RKO (cell line): ENCODE results near the gene SERPIND1.

Experiments used
- DNase-seq: peaks from one replicate; pipeline ENCODE4 v3.0.0-alpha.2; 2016; ENCODE audit warnings: low spot score

SERPIND1 gene

GRCh38 chr22:20792966-20793728 lies 19.2 kb downstream of the SERPIND1 start:
- no peak for DNase-seq

- DNase-seq, result no peak
These were observed 20.1 kb downstream of the SERPIND1 start for GRCh38 chr22:20793748-20794649.

GRCh38 chr22:20794650-20795413 lies 20.9 kb downstream of the SERPIND1 start:
- DNase-seq, result no peak

- DNase-seq, result no peak
These were observed 22.8 kb downstream of the SERPIND1 start for GRCh38 chr22:20796731-20797130.

GRCh38 chr22:20798218-20798617 lies 24.3 kb downstream of the SERPIND1 start:
- DNase-seq, result no peak

DNA sequence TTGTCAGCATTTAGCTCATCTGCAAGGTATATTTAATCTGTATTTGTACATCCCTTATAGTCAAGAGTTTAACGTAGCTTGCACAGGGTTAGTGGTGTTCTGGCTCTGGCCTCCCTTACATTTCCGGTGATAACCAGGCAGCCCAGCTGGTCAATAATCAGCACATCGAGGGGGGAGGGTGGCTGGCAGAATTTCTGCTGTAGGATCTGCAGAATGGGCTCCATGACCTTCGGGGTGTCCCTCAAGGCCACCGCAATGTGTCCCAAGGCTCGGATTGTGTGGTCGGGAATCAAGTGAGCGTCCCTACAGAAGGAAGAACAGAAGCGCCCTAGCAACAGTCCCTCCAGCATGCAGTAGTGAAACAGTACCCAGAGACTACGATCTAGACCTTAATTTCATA lies 25.1 kb downstream of the SERPIND1 start:
- no peak for DNase-seq

DNA sequence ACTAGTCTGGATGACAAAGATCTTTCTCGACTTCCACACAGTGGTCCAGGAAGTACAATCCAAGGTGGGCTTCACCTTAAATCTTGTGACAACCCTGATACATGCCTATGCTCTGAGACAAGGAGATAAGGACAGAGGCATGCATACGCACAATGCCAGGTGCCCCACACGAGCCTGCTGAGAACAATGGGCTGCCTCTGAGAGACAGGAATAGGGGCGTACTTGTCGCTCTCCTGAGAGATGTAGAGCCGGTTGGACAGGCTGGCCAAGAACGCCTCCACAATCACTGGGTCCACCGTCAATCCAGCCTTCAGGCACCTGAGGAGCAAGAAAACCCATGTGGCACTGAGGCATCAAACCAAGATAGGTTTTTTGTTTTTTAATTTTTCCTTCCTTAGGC lies 25.5 kb downstream of the SERPIND1 start:
- DNase-seq, result no peak

GRCh38 chr22:20802452-20802851 lies 28.5 kb downstream of the SERPIND1 start:
- no peak for DNase-seq

GRCh38 chr22:20802922-20803553 lies 29.1 kb downstream of the SERPIND1 start:
- DNase-seq, result no peak

DNA sequence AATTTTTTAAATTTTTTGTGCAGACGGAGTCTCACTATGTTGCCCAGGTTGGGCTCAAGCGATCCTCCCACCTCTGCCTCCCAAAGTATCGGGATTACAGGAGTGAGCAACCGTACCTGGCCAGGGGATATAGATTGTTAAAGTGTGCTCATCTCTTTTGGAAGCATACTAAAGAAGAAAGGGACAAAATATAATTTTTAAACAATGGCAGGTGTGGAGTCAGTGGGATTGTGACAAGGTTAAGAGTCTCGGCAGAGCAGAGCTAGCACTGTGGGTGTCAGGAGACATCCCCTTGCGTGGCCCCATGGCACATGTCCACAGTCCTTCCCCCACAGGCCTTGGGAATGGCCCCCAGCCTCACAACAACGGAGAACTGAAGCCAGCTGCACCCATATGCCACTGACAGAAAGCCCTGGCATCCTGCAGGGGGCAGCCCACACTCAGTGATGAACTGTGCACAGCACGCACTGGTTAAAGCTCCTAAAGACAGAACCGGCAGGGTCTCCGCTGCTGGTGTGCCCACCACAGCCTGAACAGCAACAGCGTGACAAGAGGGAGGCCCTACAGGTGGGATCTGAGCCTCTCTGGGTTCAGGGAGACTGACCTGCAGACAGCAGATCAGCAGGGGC lies 29.9 kb downstream of the SERPIND1 start:
- peak; percentile 12 for DNase-seq

GRCh38 chr22:20804650-20805049 lies 30.7 kb downstream of the SERPIND1 start:
- DNase-seq, result no peak

DNA sequence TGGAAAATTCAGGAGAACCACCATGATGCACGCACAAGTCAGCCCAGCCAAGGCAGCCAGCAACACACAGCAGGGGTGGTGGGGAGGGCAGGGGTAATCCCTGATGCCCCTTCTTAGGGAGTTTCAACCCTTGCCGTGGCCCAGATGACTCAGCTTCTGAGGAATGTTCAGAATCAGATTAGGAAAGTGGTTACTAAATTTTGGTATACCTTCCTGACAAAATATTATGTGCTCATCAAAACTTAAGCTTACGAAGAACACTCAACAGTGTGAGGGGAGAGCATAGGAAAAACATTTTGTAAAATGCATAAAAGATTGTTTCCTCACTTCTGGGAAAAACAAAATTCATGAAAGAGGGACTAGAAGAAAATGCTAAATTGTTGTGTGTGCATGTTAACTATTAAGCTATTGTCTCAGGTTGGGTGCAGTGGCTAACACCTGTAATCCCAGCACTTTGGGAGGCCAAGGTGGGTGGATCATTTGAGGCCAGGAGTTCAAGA lies 32.1 kb downstream of the SERPIND1 start:
- no peak for DNase-seq

DNA sequence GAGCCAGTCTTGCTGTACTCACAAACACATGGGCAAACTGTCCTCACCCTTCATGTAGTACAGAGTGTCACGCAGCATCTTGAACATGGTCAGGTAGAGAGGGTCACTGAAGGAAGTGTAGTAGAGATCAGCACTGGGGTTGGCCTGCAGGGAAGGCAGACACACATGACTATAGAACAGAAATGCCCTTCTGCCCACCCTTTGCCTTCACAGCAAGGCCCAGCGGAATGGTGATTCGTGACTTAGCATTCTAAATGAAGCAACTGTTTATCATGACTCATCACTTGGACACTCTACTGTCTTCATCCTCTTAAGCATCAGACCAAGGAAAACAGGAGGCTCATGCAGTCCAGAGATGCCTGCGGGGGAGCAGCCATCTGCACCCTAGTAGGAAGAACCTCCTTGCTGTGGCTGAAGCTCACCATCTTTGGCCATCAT lies 33.4 kb downstream of the SERPIND1 start:
- peak; percentile 69 for DNase-seq

GRCh38 chr22:20808844-20809243 lies 34.9 kb downstream of the SERPIND1 start:
- no peak for DNase-seq

- DNase-seq, result no peak
These were observed 35.7 kb downstream of the SERPIND1 start for GRCh38 chr22:20809538-20810185.

- no peak for DNase-seq
These were observed 36.7 kb downstream of the SERPIND1 start for GRCh38 chr22:20810645-20811044.

DNA sequence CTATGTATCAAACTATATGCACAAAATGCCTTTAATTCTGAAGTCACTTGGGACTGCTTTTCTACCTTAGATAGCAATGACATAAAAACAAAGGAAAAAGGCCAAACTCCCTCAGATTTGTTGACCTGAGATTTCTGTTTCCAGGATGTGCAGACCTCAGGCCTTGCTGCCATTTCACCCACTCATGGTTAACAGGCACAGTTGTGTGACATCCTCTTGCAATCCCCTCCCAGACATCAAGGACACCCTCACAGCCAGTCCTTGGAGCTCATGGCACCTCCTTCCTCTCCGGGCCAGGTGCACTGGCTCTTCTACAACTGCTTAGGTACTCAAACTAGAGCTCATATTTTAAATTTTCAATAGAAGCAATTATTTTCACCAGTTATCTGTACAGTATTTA lies 37.3 kb downstream of the SERPIND1 start:
- DNase-seq, result no peak

DNA sequence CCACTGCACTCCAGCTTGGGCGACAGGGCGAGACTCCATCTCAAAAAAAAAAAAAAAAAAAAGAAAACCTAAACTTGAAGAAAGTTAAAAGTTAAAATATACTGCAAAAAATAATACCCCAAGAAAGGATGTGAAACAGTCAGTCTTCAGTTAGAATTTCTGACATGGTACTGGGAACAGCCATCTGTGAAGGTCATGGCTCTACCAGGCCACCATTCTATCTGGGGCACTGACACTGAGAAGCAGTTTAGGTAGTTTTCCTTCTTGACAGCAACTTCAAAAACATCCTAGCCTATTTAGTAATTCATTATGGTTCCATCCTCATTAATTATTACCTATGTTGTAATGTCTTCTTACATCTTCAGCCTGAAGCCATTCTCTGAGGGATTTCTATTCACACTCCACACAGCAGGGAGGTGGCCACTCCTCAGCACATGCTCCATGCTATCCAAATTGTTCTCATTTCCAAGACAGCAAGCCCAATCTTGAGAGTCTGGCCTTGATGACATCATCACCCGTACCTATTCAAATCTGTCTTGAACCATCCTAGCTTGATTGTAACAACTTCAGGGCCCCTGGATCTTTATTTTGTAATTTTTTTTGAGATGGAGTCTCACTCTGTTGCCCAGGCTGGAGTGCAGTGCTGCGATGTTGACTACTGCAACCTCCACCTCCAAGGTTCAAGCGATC lies 38.2 kb downstream of the SERPIND1 start:
- no peak for DNase-seq

DNA sequence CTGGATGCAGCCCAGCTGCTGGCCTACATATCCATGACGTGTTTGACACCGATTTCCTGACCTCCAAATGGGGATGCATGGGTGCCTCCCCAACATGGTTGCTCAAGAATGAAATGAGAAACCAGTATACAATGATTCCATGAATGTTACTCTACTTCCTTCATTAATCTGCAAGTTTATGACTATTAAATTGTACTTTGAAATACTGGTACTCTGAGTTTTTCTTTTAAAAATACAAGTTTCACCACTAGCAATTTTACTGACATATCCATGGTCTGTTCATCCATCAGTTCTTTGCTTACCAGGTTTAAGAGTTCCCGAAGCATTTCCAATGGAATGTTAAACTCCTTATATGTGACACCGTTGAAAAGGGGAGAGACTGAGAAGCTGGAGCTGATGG lies 39.1 kb downstream of the SERPIND1 start:
- DNase-seq, result no peak

DNA sequence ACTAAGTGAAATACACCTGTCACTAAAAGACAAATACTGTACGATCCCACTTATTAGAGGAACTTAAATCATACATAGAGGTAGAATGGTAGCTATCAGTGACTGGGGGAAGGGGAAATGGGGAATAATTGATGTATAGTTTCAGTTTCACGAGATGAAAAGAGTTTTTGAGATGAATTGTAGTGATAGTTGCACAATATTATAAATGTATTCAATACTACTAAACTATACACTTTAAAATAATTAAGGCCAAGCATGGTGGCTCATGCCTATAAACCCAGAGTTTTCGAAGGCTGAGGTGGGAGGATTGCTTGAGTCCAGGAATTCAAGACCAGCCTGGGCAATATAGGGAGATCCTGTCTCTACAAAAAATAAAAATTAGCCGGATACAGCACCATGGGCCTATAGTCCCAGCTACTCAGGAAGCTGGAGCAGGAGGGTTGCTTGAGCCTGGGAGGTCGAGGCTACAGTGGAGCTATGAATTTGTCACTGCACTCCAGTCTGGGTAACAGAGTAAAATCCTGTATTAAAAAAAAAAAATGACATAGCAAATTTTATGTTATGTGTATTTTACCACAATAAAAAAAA lies 40.4 kb downstream of the SERPIND1 start:
- no peak for DNase-seq
